OCI-LY1 (cell line): Measurements from ENCODE around the gene CPXM2.

Experiments
- H2AFZ ChIP-seq: fragments of 200-600 bp; sonication (generic), shearing (Covaris generic); 2 replicates; pipeline ENCODE4 v1.6.0; 2014; ENCODE audit warnings: antibody characterized with exemption, mild to moderate bottlenecking, low read length
- H3F3A ChIP-seq: fragments of 200-600 bp; sonication (generic), shearing (Covaris generic); 2 replicates; pipeline ENCODE4 v1.6.0; 2014; ENCODE audit warnings: mild to moderate bottlenecking, antibody characterized with exemption, low read length, moderate library complexity; ENCODE audit not compliant: insufficient read depth
- H3K27ac ChIP-seq: fragments of 200-600 bp; sonication (generic); 2 replicates; pipeline ENCODE4 v1.5.1; 2014; ENCODE audit warnings: low read length, mixed run types, mild to moderate bottlenecking, low read depth; ENCODE audit not compliant: poor library complexity, severe bottlenecking
- H3K27me3 ChIP-seq: fragments of 200-600 bp; sonication (generic); 2 replicates; pipeline ENCODE4 v1.6.0; 2014; ENCODE audit warnings: antibody characterized with exemption, mild to moderate bottlenecking, low read length, moderate library complexity; ENCODE audit not compliant: insufficient read depth
- H3K36me3 ChIP-seq: fragments of 200-600 bp; sonication (generic); 2 replicates; pipeline ENCODE4 v1.6.1; 2014; ENCODE audit warnings: mild to moderate bottlenecking, antibody characterized with exemption, low read length, moderate library complexity, mixed read lengths; ENCODE audit not compliant: insufficient read depth
- H3K4me1 ChIP-seq: fragments of 200-600 bp; sonication (generic); 2 replicates; pipeline ENCODE4 v1.5.1; 2014; ENCODE audit warnings: mild to moderate bottlenecking, low read length, moderate library complexity; ENCODE audit not compliant: insufficient read depth, severe bottlenecking
- H3K4me2 ChIP-seq: fragments of 200-600 bp; sonication (generic), shearing (Covaris generic); 2 replicates; pipeline ENCODE4 v1.6.1; 2014; ENCODE audit warnings: low read length
- H3K4me3 ChIP-seq: fragments of 200-600 bp; sonication (generic); 2 replicates; pipeline ENCODE4 v1.5.1; 2014; ENCODE audit warnings: low read length, low read depth, mild to moderate bottlenecking, mixed read lengths; ENCODE audit not compliant: poor library complexity, severe bottlenecking
- H3K79me2 ChIP-seq: fragments of 200-600 bp; shearing (Covaris generic); 2 replicates; pipeline ENCODE4 v1.6.1; 2016; ENCODE audit warnings: mixed run types, low read length, mixed read lengths; ENCODE audit not compliant: insufficient read depth
- H3K9ac ChIP-seq: fragments of 200-600 bp; sonication (generic), shearing (Covaris generic); 2 replicates; pipeline ENCODE4 v1.6.1; 2014; ENCODE audit warnings: mild to moderate bottlenecking, low read length, mixed read lengths
- H3K9me2 ChIP-seq: fragments of 200-600 bp; sonication (generic), shearing (Covaris generic); 2 replicates; pipeline ENCODE4 v1.6.1; 2014; ENCODE audit warnings: low read depth, mild to moderate bottlenecking, low read length, mixed read lengths
- H3K9me3 ChIP-seq: fragments of 200-600 bp; shearing (Covaris generic); 2 replicates; pipeline ENCODE4 v1.6.1; 2014; ENCODE audit warnings: low read length, mixed read lengths
- H4K20me1 ChIP-seq: fragments of 200-600 bp; sonication (generic), shearing (Covaris generic); 2 replicates; pipeline ENCODE4 v1.6.0; 2016; ENCODE audit warnings: mild to moderate bottlenecking, low read length; ENCODE audit not compliant: insufficient read depth
- EZH2 ChIP-seq: fragments of 200-600 bp; sonication (generic), shearing (Covaris generic); IDR thresholded peaks from 2 replicates; pipeline ENCODE4 v1.8.0; 2017; ENCODE audit warnings: borderline replicate concordance, mixed run types, mild to moderate bottlenecking, antibody characterized with exemption, low read length, moderate library complexity, mixed read lengths
- TF ChIP-seq, protein P1 (sequence below): fragments of 200-600 bp; sonication (generic), shearing (Covaris generic); IDR thresholded peaks from 2 replicates; pipeline ENCODE4 v1.5.1; 2017; ENCODE audit warnings: mild to moderate bottlenecking, antibody characterized with exemption, low read length, moderate library complexity, mixed read lengths

The CPXM2 gene

DNA sequence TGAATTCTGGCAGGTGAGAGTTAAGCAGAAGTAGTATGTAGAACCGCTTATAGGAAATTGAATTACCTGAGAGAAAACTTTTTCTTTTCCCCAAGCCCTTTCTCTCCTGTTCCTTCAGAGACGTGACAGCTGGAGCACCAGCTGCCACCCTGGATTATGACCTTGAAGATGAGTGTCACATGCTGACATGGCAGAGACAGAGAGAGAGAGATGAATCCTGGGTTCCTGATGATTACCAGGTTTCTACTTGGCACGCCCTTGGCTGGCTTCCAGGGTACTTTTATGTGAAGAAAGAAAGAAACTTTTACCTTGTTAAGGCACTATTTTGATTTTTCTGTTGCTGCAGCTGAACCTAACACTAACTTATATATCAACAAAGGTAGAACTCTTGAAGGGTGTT lies 125.6 kb downstream of the CPXM2 start:
- no peaks in the 10 kb centered on the region for H3K27me3 ChIP-seq

DNA sequence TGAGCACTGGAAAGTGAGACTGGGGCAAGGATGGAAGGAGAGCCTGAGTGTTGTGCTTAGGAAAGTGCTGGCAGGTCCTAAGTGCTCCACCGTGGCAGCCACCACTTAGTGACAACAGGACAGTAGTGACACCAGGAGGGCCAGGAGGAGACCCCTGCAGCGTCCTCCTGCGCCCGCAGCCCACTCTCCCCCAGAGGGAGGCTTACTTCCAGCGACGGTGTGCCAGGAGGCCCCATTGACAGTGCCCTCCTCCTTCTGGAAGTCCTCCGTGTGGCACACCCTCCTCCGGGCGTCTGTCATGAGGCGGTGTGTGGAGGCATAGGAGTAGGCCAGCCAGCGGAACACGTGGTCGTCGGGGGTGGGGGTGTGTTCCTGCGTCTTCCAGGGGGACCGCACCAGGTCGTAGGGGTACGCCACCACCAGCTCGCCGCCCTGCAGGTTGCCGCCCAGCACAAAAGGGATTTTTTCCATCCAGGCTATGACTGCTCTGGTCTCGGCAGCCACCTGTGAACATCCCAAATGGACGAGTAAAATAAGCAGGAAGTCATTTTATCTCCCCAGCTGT lies 129.9 kb downstream of the CPXM2 start:
- no peaks in the 10 kb centered on the region for H3K9me3 ChIP-seq
- H3K36me3 ChIP-seq = no peaks in the 10 kb centered on the region
- H3K9me2 ChIP-seq = no peaks in the 10 kb centered on the region
- H3K4me1 ChIP-seq = no peaks in the 10 kb centered on the region
- no peak overlapping the region for H3K4me3 ChIP-seq
- H3K79me2 ChIP-seq = no peaks in the 10 kb centered on the region
- no peak overlapping the region for H3K4me2 ChIP-seq
- no peak overlapping the region for H3K9ac ChIP-seq
- H3F3A ChIP-seq = no peaks in the 10 kb centered on the region
- no peak overlapping the region for H3K27ac ChIP-seq
- H4K20me1 ChIP-seq = no peaks in the 10 kb centered on the region
- H3K27me3 ChIP-seq = no peaks in the 10 kb centered on the region
- H2AFZ ChIP-seq = no peak overlapping the region
- TF ChIP-seq EZH2 = no peak
- TF ChIP-seq, protein P1, sequence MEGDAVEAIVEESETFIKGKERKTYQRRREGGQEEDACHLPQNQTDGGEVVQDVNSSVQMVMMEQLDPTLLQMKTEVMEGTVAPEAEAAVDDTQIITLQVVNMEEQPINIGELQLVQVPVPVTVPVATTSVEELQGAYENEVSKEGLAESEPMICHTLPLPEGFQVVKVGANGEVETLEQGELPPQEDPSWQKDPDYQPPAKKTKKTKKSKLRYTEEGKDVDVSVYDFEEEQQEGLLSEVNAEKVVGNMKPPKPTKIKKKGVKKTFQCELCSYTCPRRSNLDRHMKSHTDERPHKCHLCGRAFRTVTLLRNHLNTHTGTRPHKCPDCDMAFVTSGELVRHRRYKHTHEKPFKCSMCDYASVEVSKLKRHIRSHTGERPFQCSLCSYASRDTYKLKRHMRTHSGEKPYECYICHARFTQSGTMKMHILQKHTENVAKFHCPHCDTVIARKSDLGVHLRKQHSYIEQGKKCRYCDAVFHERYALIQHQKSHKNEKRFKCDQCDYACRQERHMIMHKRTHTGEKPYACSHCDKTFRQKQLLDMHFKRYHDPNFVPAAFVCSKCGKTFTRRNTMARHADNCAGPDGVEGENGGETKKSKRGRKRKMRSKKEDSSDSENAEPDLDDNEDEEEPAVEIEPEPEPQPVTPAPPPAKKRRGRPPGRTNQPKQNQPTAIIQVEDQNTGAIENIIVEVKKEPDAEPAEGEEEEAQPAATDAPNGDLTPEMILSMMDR = no peak

More for the DNA sequence above, 125.6 kb downstream of the CPXM2 start:
- H3K36me3 ChIP-seq = no peaks in the 10 kb centered on the region
- H3K4me2 ChIP-seq = no peak overlapping the region
- no peak overlapping the region for H3K27ac ChIP-seq
- H3K9me2 ChIP-seq = no peaks in the 10 kb centered on the region
- no peak overlapping the region for H2AFZ ChIP-seq
- no peaks in the 10 kb centered on the region for H4K20me1 ChIP-seq
- no peak overlapping the region for H3K9ac ChIP-seq
- H3K4me1 ChIP-seq = no peaks in the 10 kb centered on the region
- TF ChIP-seq, protein P1 = no peak
- TF ChIP-seq EZH2 = no peak
- no peaks in the 10 kb centered on the region for H3F3A ChIP-seq
- H3K4me3 ChIP-seq = no peak overlapping the region
- H3K9me3 ChIP-seq = no peaks in the 10 kb centered on the region
- no peaks in the 10 kb centered on the region for H3K79me2 ChIP-seq

DNA sequence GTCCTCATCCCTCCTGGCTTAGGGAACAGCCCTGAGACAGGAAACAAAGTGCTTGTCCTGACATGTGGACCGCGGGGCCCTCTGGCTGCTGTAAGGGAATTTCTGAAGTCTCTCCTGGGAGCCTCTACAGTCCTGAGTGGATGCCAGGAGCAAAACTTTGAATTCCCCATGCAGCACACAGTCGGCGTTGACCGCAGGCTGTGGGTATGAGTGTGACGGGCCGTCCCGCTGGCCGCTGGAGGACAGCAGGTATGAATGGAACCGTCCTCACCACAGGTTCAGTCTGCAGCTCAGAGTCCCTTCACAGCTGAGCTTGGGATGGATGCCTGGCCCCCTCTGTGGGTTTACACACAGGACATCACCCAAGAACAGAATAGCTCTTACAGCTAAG lies 130.6 kb downstream of the CPXM2 start:
- TF ChIP-seq, protein P1 = no peak
- no peak for TF ChIP-seq EZH2
- Histone ChIP-seq H3K9me2 (no peaks in the 10 kb centered on the region), H3F3A (no peaks in the 10 kb centered on the region), H3K79me2 (no peaks in the 10 kb centered on the region), H3K36me3 (no peaks in the 10 kb centered on the region), H2AFZ (no peak overlapping the region), H3K4me3 (no peak overlapping the region), H3K9me3 (no peaks in the 10 kb centered on the region), H3K4me2 (no peak overlapping the region), H3K27ac (no peak overlapping the region), H4K20me1 (no peaks in the 10 kb centered on the region), H3K4me1 (no peaks in the 10 kb centered on the region), H3K27me3 (no peaks in the 10 kb centered on the region), H3K9ac (no peak overlapping the region)
